Prostate gland (tissue), 2 donors: Measurements from ENCODE around the gene YY1AP1. TPM values are rescaled to one million over a fixed set of nuclear protein-coding genes. Genes with fewer than 3 reads are reported as not detected.
"Not testable (repeated sequence)": the region's sequence is repeated elsewhere in the genome, so short reads cannot be mapped to it uniquely, and the experiment has no call there.

ENCODE experiments used
- DNase-seq: peaks from one replicate; pipeline ENCODE4 v3.0.0-alpha.2; 2019; ENCODE audit warnings: low spot score
- H3K27ac ChIP-seq, 2 donors: fragments of 200-600 bp; sonication (generic); 2 replicates each; pipeline ENCODE4 v1.5.1; 2017 to 2019
- H3K27me3 ChIP-seq: fragments of 200-600 bp; sonication (generic); replicated peaks from 2 replicates; pipeline ENCODE4 v1.5.1; 2019; ENCODE audit not compliant: insufficient read depth
- H3K36me3 ChIP-seq, 2 donors: fragments of 200-600 bp; sonication (generic); 1 replicate in 1 of 2; 2 replicates in 1 of 2; pipeline versions ENCODE4 v1.5.1 to v1.8.1; 2017 to 2019
- H3K4me1 ChIP-seq: fragments of 200-600 bp; sonication (generic); replicated peaks from 2 replicates; pipeline ENCODE4 v1.5.1; 2019
- H3K4me3 ChIP-seq, 2 donors: fragments of 200-600 bp; sonication (generic); 2 replicates each; pipeline ENCODE4 v1.5.1; 2017 to 2019
- H3K9me3 ChIP-seq: fragments of 200-600 bp; sonication (generic); 2 replicates; pipeline ENCODE4 v1.5.1; 2017
- POLR2A ChIP-seq: fragments of 450-650 bp; IDR thresholded peaks from one replicate; pipeline ENCODE4 v1.6.1; 2016; ENCODE audit warnings: antibody characterized with exemption, mild to moderate bottlenecking
- POLR2AphosphoS5 ChIP-seq: sonication (generic); formaldehyde crosslinking; IDR thresholded peaks from one replicate; pipeline ENCODE4 v1.6.1; 2017; ENCODE audit warnings: antibody characterized with exemption
- WGBS: methylation state at CpG from one replicate; pipeline ENCODE4 v1.1.5; 2018; 5-methylcytosine and 5-hydroxymethylcytosine counted together
- intact Hi-C: fragments of 100-400 bp; cut with DNase I; formaldehyde crosslinking; loops from one replicate; pipeline ENCODE4 v1.14.2; 2022
- total RNA-seq, 2 donors: library from RNA; depleted of rRNA; stranded (reverse); fragments of >200 nt; gene quantifications; one replicate each; pipeline ENCODE4 v1.1.0, GENCODE V29; 2016
- TF ChIP-seq, protein P1 (sequence below), 4 experiments: fragments of 200-600 bp in 2 of 4; fragments of 450-650 bp in 2 of 4; sonication (generic) in 2 of 4; IDR thresholded peaks; 1 replicate in 3 of 4; 2 replicates in 1 of 4; pipeline ENCODE4 v1.5.1; 2016 to 2019; ENCODE audit warnings: antibody characterized with exemption in 4 of 4, mild to moderate bottlenecking in 2 of 4, moderate library complexity in 2 of 4

YY1AP1 gene
- total RNA-seq, 2 donors from 2014 or later, result 63.4 to 121 TPM

DNA sequence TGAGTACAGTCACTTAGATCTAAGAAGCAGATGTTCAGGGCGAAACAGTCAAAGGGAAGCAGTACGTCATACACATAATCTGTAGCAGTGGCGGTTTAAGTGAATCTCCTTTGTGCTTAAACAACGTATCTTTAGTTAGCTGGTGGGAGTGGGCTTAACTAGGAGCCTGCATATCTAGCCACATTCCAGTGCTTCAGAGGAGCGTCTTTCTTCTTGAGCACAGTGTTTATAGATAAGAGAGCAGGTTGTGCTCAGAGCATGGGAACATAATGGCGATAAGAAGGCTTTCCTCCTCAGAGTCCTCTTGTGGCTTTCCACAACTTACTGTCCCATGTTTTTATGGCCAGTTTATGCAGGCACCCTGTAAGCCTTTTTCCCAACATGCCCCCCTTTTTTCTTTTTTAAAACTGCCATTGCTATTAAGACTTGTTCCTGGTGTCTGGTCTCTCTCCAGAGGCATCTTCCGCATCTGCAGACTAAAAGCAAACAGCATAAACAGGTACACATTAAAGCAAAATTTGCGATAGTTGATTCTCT lies 3.5 kb upstream of the YY1AP1 start:
- H3K27ac ChIP-seq, result no peak overlapping the region
- WGBS, result 97% methylated on average over 8 of the region's 8 CpGs
- H3K4me3 ChIP-seq, result no peak overlapping the region
- TF ChIP-seq POLR2AphosphoS5, result no peak
- no peak for TF ChIP-seq POLR2A
- TF ChIP-seq, protein P1, sequence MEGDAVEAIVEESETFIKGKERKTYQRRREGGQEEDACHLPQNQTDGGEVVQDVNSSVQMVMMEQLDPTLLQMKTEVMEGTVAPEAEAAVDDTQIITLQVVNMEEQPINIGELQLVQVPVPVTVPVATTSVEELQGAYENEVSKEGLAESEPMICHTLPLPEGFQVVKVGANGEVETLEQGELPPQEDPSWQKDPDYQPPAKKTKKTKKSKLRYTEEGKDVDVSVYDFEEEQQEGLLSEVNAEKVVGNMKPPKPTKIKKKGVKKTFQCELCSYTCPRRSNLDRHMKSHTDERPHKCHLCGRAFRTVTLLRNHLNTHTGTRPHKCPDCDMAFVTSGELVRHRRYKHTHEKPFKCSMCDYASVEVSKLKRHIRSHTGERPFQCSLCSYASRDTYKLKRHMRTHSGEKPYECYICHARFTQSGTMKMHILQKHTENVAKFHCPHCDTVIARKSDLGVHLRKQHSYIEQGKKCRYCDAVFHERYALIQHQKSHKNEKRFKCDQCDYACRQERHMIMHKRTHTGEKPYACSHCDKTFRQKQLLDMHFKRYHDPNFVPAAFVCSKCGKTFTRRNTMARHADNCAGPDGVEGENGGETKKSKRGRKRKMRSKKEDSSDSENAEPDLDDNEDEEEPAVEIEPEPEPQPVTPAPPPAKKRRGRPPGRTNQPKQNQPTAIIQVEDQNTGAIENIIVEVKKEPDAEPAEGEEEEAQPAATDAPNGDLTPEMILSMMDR (IDR thresholded peaks at IDR 0.05), result no peak
- no peak for DNase-seq
- no peaks in the 10 kb centered on the region for H3K36me3 ChIP-seq
- no peaks in the 10 kb centered on the region for H3K27me3 ChIP-seq
- H3K4me1 ChIP-seq, result peaks cover 5% of the 10 kb centered on the region
- H3K9me3 ChIP-seq, result no peaks in the 10 kb centered on the region
- intact Hi-C loops, result no loop called here

DNA sequence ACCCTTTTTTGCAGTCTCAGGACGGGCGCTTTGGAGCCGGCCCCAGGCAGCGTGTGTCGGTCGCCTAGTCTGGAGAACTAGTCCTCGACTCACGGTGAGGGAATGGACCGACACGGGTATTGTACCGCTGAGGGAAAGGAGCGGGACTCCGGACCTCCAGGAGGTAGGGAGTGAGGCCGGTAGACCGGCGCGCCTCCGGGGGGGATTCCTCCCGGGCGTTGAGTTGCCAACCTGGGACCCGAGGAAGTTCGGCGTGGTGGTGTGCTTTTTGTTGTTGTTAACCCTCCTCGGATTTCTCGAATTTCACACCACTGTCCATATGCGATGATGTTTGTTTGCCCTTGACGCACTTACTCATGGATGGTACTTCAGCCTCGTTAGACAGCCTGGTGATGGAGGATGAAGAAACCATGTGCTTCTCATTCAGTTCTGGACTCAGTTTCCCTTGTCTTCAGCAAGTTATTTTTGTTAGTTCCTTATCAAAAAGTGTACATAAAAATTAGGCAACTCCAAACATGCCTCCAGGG lies 570 bp upstream of the YY1AP1 start, which contains the start of gene DAP3:
TSS of gene DAP3 (plus strand) at position 11 of the 527 bp plus-strand sequence. CDS start 20,689 bp downstream, outside the sequence.
- Histone ChIP-seq H3K4me3 (peak within 1 kb of the TSS; percentile 80 to 97), H3K27ac (peak within 1 kb of the TSS; percentile 84 to 96)
- intact Hi-C loops, DNase-seq, H3K27me3 ChIP-seq, H3K4me1 ChIP-seq, H3K9me3 ChIP-seq, H3K36me3 ChIP-seq: not testable (repeated sequence)
- WGBS, result 0% methylated on average over 28 of the region's 28 CpGs

DNA sequence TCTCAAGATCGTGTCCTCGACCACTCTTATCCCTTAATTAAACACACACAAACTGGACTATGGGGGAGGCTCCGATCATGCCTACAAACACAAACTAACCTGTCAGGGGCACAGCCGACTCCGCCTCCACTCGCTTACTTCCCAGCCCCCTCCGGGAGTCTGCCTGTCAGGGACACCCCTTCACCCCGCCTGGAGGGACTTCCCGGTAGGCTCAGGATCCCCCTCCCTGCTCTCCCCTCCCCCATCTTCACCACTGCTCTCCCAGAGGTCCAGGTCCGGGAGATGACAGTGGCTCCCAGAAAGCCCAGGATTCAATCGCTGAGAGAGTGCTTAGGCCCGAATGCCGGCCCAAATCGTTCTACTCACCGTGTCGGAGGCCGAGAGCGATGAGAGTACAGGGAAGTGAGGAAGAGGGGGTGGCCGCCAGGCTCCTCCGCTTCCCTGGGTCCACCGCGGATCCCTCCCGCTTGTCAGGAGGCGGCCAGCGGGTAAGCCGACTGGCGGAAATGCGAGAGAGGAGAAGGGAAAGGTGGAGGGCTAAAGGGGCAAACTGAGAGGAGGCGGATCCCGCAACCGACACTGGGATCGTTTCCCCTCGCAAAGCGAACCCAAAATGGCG lies 760 bp downstream of the YY1AP1 start:
- H3K36me3 ChIP-seq, H3K4me1 ChIP-seq, intact Hi-C loops, H3K27me3 ChIP-seq, H3K9me3 ChIP-seq: not testable (repeated sequence)
- DNase-seq, result peak; percentile 9
- peak overlapping the region; percentile 80 to 97 for H3K4me3 ChIP-seq
- peak overlapping the region; percentile 84 to 96 for H3K27ac ChIP-seq
- WGBS, result under 1% methylated on average over 22 of the region's 35 CpGs

DNA sequence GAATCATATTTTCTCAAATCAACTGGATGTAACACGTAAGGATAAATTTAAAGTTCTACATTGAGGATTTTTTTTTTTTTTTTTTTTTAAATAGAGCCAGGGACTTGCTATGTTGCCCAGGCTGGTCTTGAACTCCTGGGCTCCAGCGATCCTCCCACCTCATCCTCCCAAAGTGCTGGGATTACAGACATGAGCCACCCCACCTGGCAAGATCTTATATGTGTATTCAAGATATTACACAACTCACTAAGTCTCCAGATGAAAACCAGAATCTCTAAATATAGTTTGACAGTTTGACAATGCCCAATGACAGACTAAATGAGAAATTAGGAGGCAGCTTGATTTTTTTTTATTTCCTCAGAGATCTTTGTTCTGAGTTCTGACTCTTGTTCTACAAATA lies 6.8 kb downstream of the YY1AP1 start:
- TF ChIP-seq POLR2AphosphoS5 (no peak), POLR2A (no peak)
- TF ChIP-seq, protein P1 (IDR thresholded peaks at IDR 0.05), result no peak
- Histone ChIP-seq H3K9me3 (no peaks in the 10 kb centered on the region), H3K27ac (no peak overlapping the region), H3K27me3 (no peaks in the 10 kb centered on the region), H3K4me1 (peaks cover 4% of the 10 kb centered on the region), H3K4me3 (no peak overlapping the region), H3K36me3 (peaks cover 0 to 4% of the 10 kb centered on the region in 2 donors)
- DNase-seq, result no peak
- WGBS, result 93% methylated on average over 2 of the region's 2 CpGs
- intact Hi-C loops, result no loop called here

- no peak for TF ChIP-seq POLR2AphosphoS5
- TF ChIP-seq, protein P1 (IDR thresholded peaks at IDR 0.05), result no peak
- no peaks in the 10 kb centered on the region for H3K4me1 ChIP-seq
- no peaks in the 10 kb centered on the region for H3K9me3 ChIP-seq
- WGBS, result 93% methylated on average over 6 of the region's 6 CpGs
- no peak overlapping the region for H3K27ac ChIP-seq
- intact Hi-C loops, result no loop called here
- H3K4me3 ChIP-seq, result no peak overlapping the region
- H3K36me3 ChIP-seq, result peaks cover 0 to 11% of the 10 kb centered on the region in 2 donors
- DNase-seq, result no peak
- no peaks in the 10 kb centered on the region for H3K27me3 ChIP-seq
Measured at GRCh38 chr1:155680531-155680930, 8.0 kb downstream of the YY1AP1 start.

- H3K27ac ChIP-seq, H3K4me3 ChIP-seq, DNase-seq, H3K27me3 ChIP-seq, H3K4me1 ChIP-seq, H3K9me3 ChIP-seq, intact Hi-C loops: not testable (repeated sequence)
- WGBS, result 75% methylated on average over 1 of the region's 1 CpG
- H3K36me3 ChIP-seq, result peaks cover 0 to 12% of the 10 kb centered on the region in 2 donors
Measured at GRCh38 chr1:155678992-155679391, 9.6 kb downstream of the YY1AP1 start.
